Activated CD4-positive, alpha-beta T cell treated with anti-CD3 and anti-CD28 coated beads, Interleukin-2, amount 50 U/mL, for 4 hours (primary cell): Measurements from ENCODE around the gene GPRASP2.
A peak's percentile ranks its signal among the peaks of the same experiment; 100 is the strongest.

Experiments used
- DNase-seq, 2 experiments: peaks; one replicate each; pipeline ENCODE4 v3.0.0-alpha.2; 2020

The GPRASP2 gene

GRCh38 chrX:102745857-102746584, 33.8 kb downstream of the GPRASP2 start:
- peak in 1 of 2 experiments; percentile 0 for DNase-seq

- DNase-seq = no peak
These were observed 53.0 kb downstream of the GPRASP2 start for GRCh38 chrX:102765217-102765616.

GRCh38 chrX:102765809-102766208, 53.6 kb downstream of the GPRASP2 start:
- DNase-seq = no peak

GRCh38 chrX:102767287-102767686, 55.0 kb downstream of the GPRASP2 start:
- DNase-seq = no peak
